Measurements from ENCODE around the gene SLC7A10.
"Not testable (repeated sequence)": the region's sequence is repeated elsewhere in the genome, so short reads cannot be mapped to it uniquely, and the experiment has no call there.

Gene SLC7A10

DNA sequence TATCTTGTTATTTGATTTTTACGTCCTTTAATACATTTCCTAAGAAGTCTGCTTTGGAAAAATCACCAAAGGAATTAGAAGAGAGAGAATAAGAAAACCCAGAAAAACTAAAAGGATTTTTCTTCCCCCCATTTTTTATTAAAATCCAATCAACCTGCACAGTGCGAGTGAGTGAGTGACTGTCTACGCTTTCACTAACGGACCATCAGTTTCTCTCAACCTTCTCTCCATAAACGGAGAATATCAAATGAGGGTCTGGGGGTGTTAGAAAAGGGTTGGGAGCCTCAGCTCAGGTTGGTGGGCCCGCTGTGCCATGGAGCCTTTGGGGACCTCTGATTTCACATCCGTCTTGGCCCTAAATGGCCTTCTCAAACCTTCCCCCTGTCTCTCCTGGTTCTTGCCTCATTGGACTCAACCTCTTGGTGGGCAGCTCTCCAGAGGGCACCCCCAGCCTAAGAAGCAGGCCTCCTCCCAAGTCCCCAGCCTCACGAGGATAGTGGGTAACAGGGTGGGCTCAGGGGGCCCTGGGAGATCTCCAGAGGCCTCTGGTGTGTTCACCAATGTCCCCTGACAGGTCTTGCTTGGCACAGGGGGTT is 32.3 kb downstream of the SLC7A10 start:
- Mint-ChIP-seq H3K36me3 (ENCODE audit: low read depth) (no peaks in the 10 kb centered on the region), H3K4me3 (peak overlapping the region; percentile 76), H3K27me3 (ENCODE audit: low read depth, poor library complexity) (peaks cover 33% of the 10 kb centered on the region), H3K9me3 (no peaks in the 10 kb centered on the region), H3K4me1 (no peaks in the 10 kb centered on the region), H3K27ac (no peak overlapping the region)
- TF ChIP-seq, protein P1, sequence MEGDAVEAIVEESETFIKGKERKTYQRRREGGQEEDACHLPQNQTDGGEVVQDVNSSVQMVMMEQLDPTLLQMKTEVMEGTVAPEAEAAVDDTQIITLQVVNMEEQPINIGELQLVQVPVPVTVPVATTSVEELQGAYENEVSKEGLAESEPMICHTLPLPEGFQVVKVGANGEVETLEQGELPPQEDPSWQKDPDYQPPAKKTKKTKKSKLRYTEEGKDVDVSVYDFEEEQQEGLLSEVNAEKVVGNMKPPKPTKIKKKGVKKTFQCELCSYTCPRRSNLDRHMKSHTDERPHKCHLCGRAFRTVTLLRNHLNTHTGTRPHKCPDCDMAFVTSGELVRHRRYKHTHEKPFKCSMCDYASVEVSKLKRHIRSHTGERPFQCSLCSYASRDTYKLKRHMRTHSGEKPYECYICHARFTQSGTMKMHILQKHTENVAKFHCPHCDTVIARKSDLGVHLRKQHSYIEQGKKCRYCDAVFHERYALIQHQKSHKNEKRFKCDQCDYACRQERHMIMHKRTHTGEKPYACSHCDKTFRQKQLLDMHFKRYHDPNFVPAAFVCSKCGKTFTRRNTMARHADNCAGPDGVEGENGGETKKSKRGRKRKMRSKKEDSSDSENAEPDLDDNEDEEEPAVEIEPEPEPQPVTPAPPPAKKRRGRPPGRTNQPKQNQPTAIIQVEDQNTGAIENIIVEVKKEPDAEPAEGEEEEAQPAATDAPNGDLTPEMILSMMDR (IDR thresholded peaks at IDR 0.05) = no peak
- DNase-seq = no peak

DNA sequence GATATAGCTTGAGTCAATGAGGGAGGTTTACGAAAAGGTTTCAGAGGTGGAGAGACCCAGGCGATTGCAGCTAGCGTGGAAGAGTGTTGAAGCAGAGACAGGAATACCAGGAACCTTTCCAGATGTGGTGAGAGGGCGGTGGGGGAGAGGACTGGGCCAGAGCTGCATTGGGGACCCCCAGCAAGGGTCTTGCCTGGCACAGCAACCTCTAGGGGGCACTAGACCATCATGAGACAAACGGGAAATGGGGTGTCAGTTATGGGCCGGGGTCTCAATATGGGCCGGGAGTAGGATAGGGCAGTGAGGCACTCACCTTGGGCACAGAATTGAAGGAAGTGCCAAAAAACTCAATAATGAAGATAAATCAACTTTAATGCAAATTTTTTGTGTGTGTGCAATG is 33.6 kb downstream of the SLC7A10 start:
- Mint-ChIP-seq H3K36me3 (ENCODE audit: low read depth) (no peaks in the 10 kb centered on the region), H3K9me3 (no peaks in the 10 kb centered on the region), H3K27me3 (ENCODE audit: low read depth, poor library complexity) (peaks cover 34% of the 10 kb centered on the region), H3K4me3 (peak overlapping the region; percentile 28), H3K4me1 (no peaks in the 10 kb centered on the region), H3K27ac (no peak overlapping the region)
- peak; percentile 25 for DNase-seq
- TF ChIP-seq, protein P1 (IDR thresholded peaks at IDR 0.05) = peak; percentile 19

- Mint-ChIP-seq H3K27me3 (ENCODE audit: low read depth, poor library complexity) (peaks cover 35% of the 10 kb centered on the region), H3K36me3 (ENCODE audit: low read depth) (no peaks in the 10 kb centered on the region), H3K4me3 (no peak overlapping the region), H3K27ac (no peak overlapping the region), H3K9me3 (no peaks in the 10 kb centered on the region), H3K4me1 (no peaks in the 10 kb centered on the region)
- DNase-seq = no peak
- TF ChIP-seq, protein P1 (IDR thresholded peaks at IDR 0.05) = no peak
Observed at GRCh38 chr19:33191501-33191900, 34.1 kb downstream of the SLC7A10 start.

DNA sequence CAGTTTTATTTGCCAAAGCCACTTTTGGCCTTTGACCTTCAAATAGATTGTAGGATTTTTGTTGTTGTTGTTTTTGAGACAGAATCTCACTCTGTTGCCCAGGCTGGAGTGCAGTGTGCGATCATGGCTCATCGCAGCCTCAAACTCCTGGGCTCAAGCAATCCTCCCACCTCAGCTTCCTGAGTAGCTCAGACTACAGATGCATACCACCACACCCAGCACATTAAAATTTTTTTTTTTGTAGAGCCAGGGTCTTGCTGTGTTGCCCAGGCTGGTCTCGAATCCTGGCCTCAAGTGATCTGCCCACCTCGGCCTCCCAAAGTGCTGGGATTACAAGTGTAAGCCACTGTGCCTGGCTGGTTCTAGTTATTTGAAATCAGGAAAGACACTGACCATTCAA is 34.6 kb downstream of the SLC7A10 start:
- not testable (repeated sequence) for H3K4me3 Mint-ChIP-seq; H3K36me3 Mint-ChIP-seq (ENCODE audit: low read depth); H3K27ac Mint-ChIP-seq; DNase-seq; H3K4me1 Mint-ChIP-seq; H3K9me3 Mint-ChIP-seq
- peaks cover 39% of the 10 kb centered on the region for H3K27me3 Mint-ChIP-seq (ENCODE audit: low read depth, poor library complexity)

- DNase-seq = no peak
- Mint-ChIP-seq H3K4me3 (no peak overlapping the region), H3K27me3 (ENCODE audit: low read depth, poor library complexity) (peaks cover 46% of the 10 kb centered on the region), H3K9me3 (no peaks in the 10 kb centered on the region), H3K4me1 (no peaks in the 10 kb centered on the region), H3K27ac (no peak overlapping the region), H3K36me3 (ENCODE audit: low read depth) (no peaks in the 10 kb centered on the region)
- TF ChIP-seq, protein P1 (IDR thresholded peaks at IDR 0.05) = no peak
Observed at GRCh38 chr19:33189453-33189852, 36.2 kb downstream of the SLC7A10 start.

GRCh38 chr19:33187183-33187540 is 38.5 kb downstream of the SLC7A10 start:
- Mint-ChIP-seq H3K4me1 (no peaks in the 10 kb centered on the region), H3K4me3 (no peak overlapping the region), H3K27ac (no peak overlapping the region), H3K9me3 (no peaks in the 10 kb centered on the region), H3K36me3 (ENCODE audit: low read depth) (no peaks in the 10 kb centered on the region), H3K27me3 (ENCODE audit: low read depth, poor library complexity) (peaks cover 35% of the 10 kb centered on the region)
- peak; percentile 26 for DNase-seq
- TF ChIP-seq, protein P1 (IDR thresholded peaks at IDR 0.05) = no peak

Data from nephron progenitor cell (in vitro differentiated cells).